8988T (cell line): ENCODE data around the gene ZNF140.

ENCODE experiments used
- DNase-seq: peaks from one replicate; pipeline ENCODE4 v3.0.0; 2011

The ZNF140 gene

GRCh38 chr12:133130808-133131128 lies 50.0 kb downstream of the ZNF140 start:
- DNase-seq, result no peak

GRCh38 chr12:133135747-133136146 lies 55.0 kb downstream of the ZNF140 start:
- no peak for DNase-seq

GRCh38 chr12:133145981-133146380 lies 65.3 kb downstream of the ZNF140 start:
- no peak for DNase-seq

GRCh38 chr12:133156125-133156690 lies 75.5 kb downstream of the ZNF140 start:
- no peak for DNase-seq
